HG02642 (cell line): Measurements from ENCODE around the gene STAT5B.

Experiments
- ATAC-seq: cut with Tn5 transposase; IDR thresholded peaks from one replicate; pipeline ENCODE4 v1.9.1; 2021; ENCODE audit warnings: mild to moderate bottlenecking; ENCODE audit not compliant: unreplicated experiment, poor library complexity

STAT5B gene

GRCh38 chr17:42286411-42287221 is 10.4 kb upstream of the STAT5B start:
- no peak for ATAC-seq

GRCh38 chr17:42285346-42286050 is 9.3 kb upstream of the STAT5B start:
- ATAC-seq, result no peak

- ATAC-seq, result no peak
Observed at GRCh38 chr17:42284566-42284965, 8.4 kb upstream of the STAT5B start.

- ATAC-seq, result no peak
Observed at GRCh38 chr17:42284024-42284369, 7.8 kb upstream of the STAT5B start.

- no peak for ATAC-seq
Observed at GRCh38 chr17:42283241-42284023, 7.2 kb upstream of the STAT5B start.

- ATAC-seq, result no peak
Observed at GRCh38 chr17:42282478-42283080, 6.4 kb upstream of the STAT5B start.

- no peak for ATAC-seq
Observed at GRCh38 chr17:42281571-42282096, 5.4 kb upstream of the STAT5B start.

GRCh38 chr17:42279776-42280630 is 3.8 kb upstream of the STAT5B start:
- no peak for ATAC-seq

- ATAC-seq, result no peak
Observed at GRCh38 chr17:42277342-42277712, 1.1 kb upstream of the STAT5B start.

- ATAC-seq, result peak; percentile 4
Observed at GRCh38 chr17:42276609-42277341, 584 bp upstream of the STAT5B start.

GRCh38 chr17:42275527-42276358 is 448 bp downstream of the STAT5B start:
- peak; percentile 47 for ATAC-seq

GRCh38 chr17:42274812-42275526 is 1.2 kb downstream of the STAT5B start:
- ATAC-seq, result no peak

- ATAC-seq, result no peak
Observed at GRCh38 chr17:42274253-42274542, 2.0 kb downstream of the STAT5B start.

GRCh38 chr17:42273474-42274252 is 2.5 kb downstream of the STAT5B start:
- ATAC-seq, result no peak

- no peak for ATAC-seq
Observed at GRCh38 chr17:42272162-42272907, 3.9 kb downstream of the STAT5B start.

GRCh38 chr17:42271779-42272035 is 4.5 kb downstream of the STAT5B start:
- no peak for ATAC-seq
